Trophoblast cell (in vitro differentiated cells and primary cell): ENCODE measurements around the gene RAB39A.

Experiments
- DNase-seq, 2 donors: peaks; one replicate each; pipeline ENCODE4 v3.0.0-alpha.2; 2016
- H2AFZ ChIP-seq: 2 replicates; pipeline ENCODE4 v1.6.1; 2013; ENCODE audit warnings: low read length, moderate library complexity, mild to moderate bottlenecking; ENCODE audit not compliant: insufficient read depth, poor library complexity
- H2AK5ac ChIP-seq: 2 replicates; pipeline ENCODE4 v1.6.1; 2013; ENCODE audit warnings: mild to moderate bottlenecking, low read length
- H2BK120ac ChIP-seq: 2 replicates; pipeline ENCODE4 v1.6.1; 2013; ENCODE audit warnings: low read length, mild to moderate bottlenecking, moderate library complexity; ENCODE audit not compliant: insufficient read depth, poor library complexity
- H2BK12ac ChIP-seq: 2 replicates; pipeline ENCODE4 v1.6.1; 2013; ENCODE audit warnings: mild to moderate bottlenecking, low read length, moderate library complexity
- H2BK5ac ChIP-seq: 2 replicates; pipeline ENCODE4 v1.6.1; 2013; ENCODE audit warnings: low read length, low read depth, moderate library complexity, mild to moderate bottlenecking; ENCODE audit not compliant: poor library complexity
- H3K14ac ChIP-seq: 2 replicates; pipeline ENCODE4 v1.6.1; 2013; ENCODE audit warnings: mild to moderate bottlenecking, low read length
- H3K18ac ChIP-seq: 2 replicates; pipeline ENCODE4 v1.6.1; 2013; ENCODE audit warnings: mild to moderate bottlenecking, low read length
- H3K23ac ChIP-seq: 2 replicates; pipeline ENCODE4 v1.6.1; 2013; ENCODE audit warnings: low read length
- H3K27ac ChIP-seq: 2 replicates; pipeline ENCODE4 v1.5.1; 2013; ENCODE audit warnings: low read depth, mild to moderate bottlenecking, inconsistent platforms, low read length, moderate library complexity
- H3K27me3 ChIP-seq: 2 replicates; pipeline ENCODE4 v1.6.1; 2013; ENCODE audit warnings: inconsistent platforms, mild to moderate bottlenecking, low read length, moderate library complexity; ENCODE audit not compliant: insufficient read depth
- H3K36me3 ChIP-seq, 2 experiments: 1 replicate in 1 of 2; 2 replicates in 1 of 2; pipeline ENCODE4 v1.6.1; 2013; ENCODE audit warnings: low read length in 2 of 2, mild to moderate bottlenecking in 2 of 2, moderate library complexity in 1 of 2; ENCODE audit not compliant: insufficient read depth in 2 of 2, control insufficient read depth in 1 of 2
- H3K4ac ChIP-seq: 2 replicates; pipeline ENCODE4 v1.6.1; 2013; ENCODE audit warnings: low read depth, mild to moderate bottlenecking, low read length, moderate library complexity
- H3K4me1 ChIP-seq, 2 experiments: 1 replicate in 1 of 2; 2 replicates in 1 of 2; pipeline ENCODE4 v1.6.1; 2013; ENCODE audit warnings: low read length in 2 of 2, mild to moderate bottlenecking in 2 of 2, moderate library complexity in 1 of 2; ENCODE audit not compliant: insufficient read depth in 2 of 2, control insufficient read depth in 1 of 2
- H3K4me2 ChIP-seq: 2 replicates; pipeline ENCODE4 v1.6.1; 2013; ENCODE audit warnings: inconsistent platforms, mild to moderate bottlenecking, low read length, moderate library complexity
- H3K4me3 ChIP-seq: 2 replicates; pipeline ENCODE4 v1.5.1; 2013; ENCODE audit warnings: mild to moderate bottlenecking, low read depth, low read length, inconsistent platforms
- H3K79me1 ChIP-seq: one replicate; pipeline ENCODE4 v1.6.1; 2013; ENCODE audit warnings: low read length
- H3K79me2 ChIP-seq: 2 replicates; pipeline ENCODE4 v1.6.1; 2013; ENCODE audit warnings: low read length, mild to moderate bottlenecking; ENCODE audit not compliant: control insufficient read depth, insufficient read depth, poor library complexity
- H3K9ac ChIP-seq: 2 replicates; pipeline ENCODE4 v1.6.1; 2013; ENCODE audit warnings: mild to moderate bottlenecking, low read length
- H3K9me3 ChIP-seq: 2 replicates; pipeline ENCODE4 v1.6.1; 2013; ENCODE audit warnings: low read depth, mild to moderate bottlenecking, control low read depth, inconsistent platforms, low read length; ENCODE audit not compliant: insufficient read depth
- H4K12ac ChIP-seq: 2 replicates; pipeline ENCODE4 v1.6.1; 2013; ENCODE audit warnings: low read depth, mild to moderate bottlenecking, low read length, moderate library complexity
- H4K8ac ChIP-seq: 2 replicates; pipeline ENCODE4 v1.6.1; 2013; ENCODE audit warnings: low read depth, mild to moderate bottlenecking, low read length, moderate library complexity
- H4K91ac ChIP-seq: one replicate; pipeline ENCODE4 v1.6.1; 2013; ENCODE audit warnings: low read depth, mild to moderate bottlenecking, low read length, moderate library complexity
- WGBS: extraction: QIAGEN DNeasy Blood & Tissue Kit; methylation state at CpG from one replicate; pipeline ENCODE4 v1.1.7; 2013; ENCODE audit warnings: missing lambda C conversion rate; ENCODE audit not compliant: insufficient read length, insufficient coverage; ENCODE audit errors: extremely low coverage; 5-methylcytosine and 5-hydroxymethylcytosine counted together

RAB39A gene

DNA sequence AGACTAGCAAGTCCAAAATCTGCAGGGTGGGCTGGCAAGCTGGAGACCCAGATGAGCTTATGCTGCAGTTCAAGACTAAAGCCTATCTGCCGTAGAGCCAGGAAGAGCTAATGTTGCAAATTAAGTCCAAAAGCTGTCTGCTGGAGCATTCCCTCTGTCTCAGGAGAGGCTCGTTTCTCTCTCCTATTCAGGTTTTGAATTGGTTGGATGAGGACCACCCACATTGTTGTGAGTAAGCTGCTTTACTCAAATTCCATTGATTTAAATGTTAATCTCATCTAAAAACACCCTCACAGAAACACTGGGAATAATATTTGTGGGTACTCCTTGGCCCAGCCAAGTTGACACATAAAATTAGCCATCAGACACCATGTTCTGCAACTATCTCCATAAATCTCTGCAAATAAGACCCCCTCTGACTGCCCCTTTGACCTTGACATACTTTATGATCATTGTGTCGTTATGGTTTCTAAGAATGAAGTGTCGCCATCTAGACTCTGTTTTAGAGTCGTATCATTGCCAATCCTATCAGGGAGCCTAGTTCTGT, 63.7 kb downstream of the RAB39A start:
- Histone ChIP-seq H3K27me3 (no peaks in the 10 kb centered on the region), H4K91ac (no peak overlapping the region), H3K18ac (no peak overlapping the region), H3K23ac (no peak overlapping the region), H3K27ac (no peak overlapping the region), H3K4me2 (no peak overlapping the region), H2BK5ac (no peak overlapping the region), H4K8ac (no peak overlapping the region), H3K9ac (no peak overlapping the region), H3K14ac (no peak overlapping the region), H3K36me3 (no peaks in the 10 kb centered on the region), H2BK12ac (no peak overlapping the region), H3K4me3 (no peak overlapping the region), H3K79me2 (no peaks in the 10 kb centered on the region), H3K4ac (no peak overlapping the region), H2AK5ac (no peak overlapping the region), H3K4me1 (peaks cover 3 to 6% of the 10 kb centered on the region in 2 experiments), H3K79me1 (no peaks in the 10 kb centered on the region), H2BK120ac (no peak overlapping the region), H4K12ac (no peak overlapping the region), H3K9me3 (no peaks in the 10 kb centered on the region), H2AFZ (no peak overlapping the region)
- WGBS: no CpG with 5 or more reads among the region's 5 CpGs
- no peak for DNase-seq

DNA sequence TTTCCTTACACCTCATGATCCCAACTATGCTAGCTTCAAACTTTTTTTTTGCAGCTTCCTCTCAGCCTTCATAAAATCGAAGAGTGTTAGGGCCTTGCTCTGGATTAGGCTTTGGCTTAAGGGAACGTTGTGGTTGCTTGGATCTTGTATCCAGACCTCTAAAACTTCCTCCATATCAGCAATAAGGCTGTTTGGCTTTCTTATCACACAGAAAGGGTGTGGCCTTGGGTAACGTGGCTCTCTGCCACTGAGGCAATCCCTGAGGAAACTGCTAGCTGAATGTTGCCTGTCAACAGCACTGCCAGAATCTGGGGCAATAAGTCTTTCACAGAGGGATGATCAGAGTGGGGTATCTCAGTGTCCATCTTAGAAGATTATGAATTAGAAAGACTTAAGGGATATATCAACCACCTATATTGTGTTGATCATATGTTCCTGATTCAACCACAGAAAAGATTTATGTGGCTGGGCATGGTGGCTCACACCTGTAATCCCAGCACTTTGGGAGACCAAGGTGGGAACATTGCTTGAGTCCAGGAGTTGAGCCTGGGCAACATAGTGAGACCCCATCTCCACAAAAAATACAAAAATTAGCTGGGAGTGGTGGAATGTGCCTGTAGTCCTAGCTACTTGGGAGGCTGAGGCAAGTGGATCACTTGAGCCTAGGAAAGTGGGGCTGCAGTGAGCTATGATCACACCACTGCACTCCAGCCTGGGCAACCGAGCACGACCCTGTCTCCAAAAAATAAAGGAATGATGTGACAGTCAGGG, 67.9 kb downstream of the RAB39A start:
- Histone ChIP-seq H3K79me2 (no peaks in the 10 kb centered on the region), H3K18ac (no peak overlapping the region), H3K4me1 (no peaks in the 10 kb centered on the region), H2BK5ac (no peak overlapping the region), H2BK120ac (no peak overlapping the region), H3K27me3 (no peaks in the 10 kb centered on the region), H3K9ac (no peak overlapping the region), H2AK5ac (no peak overlapping the region), H3K4me3 (no peak overlapping the region), H3K9me3 (no peaks in the 10 kb centered on the region), H3K23ac (no peak overlapping the region), H3K4me2 (no peak overlapping the region), H3K4ac (no peak overlapping the region), H4K12ac (no peak overlapping the region), H2AFZ (no peak overlapping the region), H3K79me1 (no peaks in the 10 kb centered on the region), H3K36me3 (no peaks in the 10 kb centered on the region), H3K27ac (no peak overlapping the region), H3K14ac (no peak overlapping the region), H4K91ac (no peak overlapping the region), H4K8ac (no peak overlapping the region), H2BK12ac (no peak overlapping the region)
- no CpG with 5 or more reads among the region's 5 CpGs for WGBS
- DNase-seq: no peak

DNA sequence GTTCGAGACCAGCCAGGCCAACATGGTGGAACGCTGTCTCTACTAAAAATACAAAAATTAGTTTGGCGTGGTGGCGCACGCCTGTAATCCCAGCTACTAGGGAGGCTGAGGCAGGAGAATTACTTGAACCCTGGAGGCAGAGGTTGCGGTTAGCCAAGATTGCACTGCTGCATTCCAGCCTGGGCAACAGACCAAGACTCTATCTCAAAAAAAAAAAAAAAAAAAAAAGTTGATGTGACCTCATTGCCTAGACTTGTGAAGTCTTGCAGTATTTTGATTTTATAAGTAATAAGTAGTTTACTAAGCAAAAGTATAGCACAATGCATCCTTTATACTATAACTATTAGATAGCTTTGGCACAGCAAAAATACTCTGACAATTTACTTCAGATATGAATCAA, 70.5 kb downstream of the RAB39A start:
- Histone ChIP-seq H2AK5ac (no peak overlapping the region), H2AFZ (no peak overlapping the region), H3K36me3 (no peaks in the 10 kb centered on the region), H3K14ac (no peak overlapping the region), H3K79me2 (no peaks in the 10 kb centered on the region), H3K23ac (no peak overlapping the region), H3K27me3 (no peaks in the 10 kb centered on the region), H4K91ac (no peak overlapping the region), H3K4me3 (no peak overlapping the region), H3K4ac (no peak overlapping the region), H3K9me3 (no peaks in the 10 kb centered on the region), H3K79me1 (no peaks in the 10 kb centered on the region), H3K18ac (no peak overlapping the region), H2BK120ac (no peak overlapping the region), H3K27ac (no peak overlapping the region), H2BK12ac (no peak overlapping the region), H4K12ac (no peak overlapping the region), H4K8ac (no peak overlapping the region), H2BK5ac (no peak overlapping the region), H3K9ac (no peak overlapping the region), H3K4me2 (no peak overlapping the region), H3K4me1 (no peaks in the 10 kb centered on the region)
- DNase-seq: no peak
- no CpG with 5 or more reads among the region's 6 CpGs for WGBS

DNA sequence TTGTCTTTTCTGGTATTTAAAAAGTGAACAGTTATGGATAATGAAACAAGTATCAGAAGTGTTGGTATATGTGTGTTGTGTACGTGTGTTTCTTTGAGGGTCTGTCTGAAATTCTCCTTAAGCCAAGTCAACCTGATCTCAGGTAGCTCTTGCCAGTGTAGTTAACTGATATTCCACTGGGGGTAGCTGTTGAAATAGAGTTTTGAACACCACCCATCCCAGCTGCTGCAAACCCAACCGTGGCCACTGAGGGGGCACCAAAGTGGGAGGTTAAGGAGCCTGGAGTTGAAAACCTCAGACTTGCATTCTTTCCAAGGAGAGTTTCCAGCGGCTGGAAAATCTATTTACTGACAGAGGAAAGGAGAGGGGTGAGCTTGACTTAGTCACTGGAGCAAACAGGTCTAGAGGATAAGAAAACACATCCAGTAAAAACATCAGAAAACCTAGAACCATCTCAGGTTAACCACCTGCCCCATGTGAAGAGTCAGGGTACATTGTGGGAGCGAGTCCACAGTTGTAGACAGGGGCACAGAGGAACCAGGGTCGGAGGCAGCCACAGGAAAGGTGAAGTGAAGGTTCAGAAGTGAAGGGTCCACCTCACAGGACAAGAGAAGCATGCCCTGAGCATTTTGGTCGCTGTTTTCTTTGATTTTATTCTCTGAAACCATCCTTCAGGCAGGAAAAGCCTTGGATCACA, 71.7 kb downstream of the RAB39A start:
- Histone ChIP-seq H3K18ac (no peak overlapping the region), H4K8ac (no peak overlapping the region), H2BK12ac (no peak overlapping the region), H4K12ac (no peak overlapping the region), H3K36me3 (no peaks in the 10 kb centered on the region), H2BK5ac (no peak overlapping the region), H2BK120ac (no peak overlapping the region), H2AK5ac (no peak overlapping the region), H3K79me2 (no peaks in the 10 kb centered on the region), H2AFZ (no peak overlapping the region), H3K9ac (no peak overlapping the region), H3K14ac (no peak overlapping the region), H3K9me3 (no peaks in the 10 kb centered on the region), H3K79me1 (no peaks in the 10 kb centered on the region), H3K4me1 (no peaks in the 10 kb centered on the region), H3K27ac (no peak overlapping the region), H4K91ac (no peak overlapping the region), H3K23ac (no peak overlapping the region), H3K27me3 (no peaks in the 10 kb centered on the region), H3K4ac (no peak overlapping the region), H3K4me3 (no peak overlapping the region), H3K4me2 (no peak overlapping the region)
- DNase-seq: peak in 1 of 2 donors; percentile 37
- no CpG with 5 or more reads among the region's 6 CpGs for WGBS
